GM19452 (cell line): ENCODE results near the gene LUZP1.
"Not testable (repeated sequence)": the region's sequence is repeated elsewhere in the genome, so short reads cannot be mapped to it uniquely, and the experiment has no call there.

ENCODE experiments used
- ATAC-seq: cut with Tn5 transposase; IDR thresholded peaks from one replicate; pipeline ENCODE4 v1.9.1; 2021; ENCODE audit not compliant: unreplicated experiment

Gene LUZP1

GRCh38 chr1:23188936-23189452 is 20.3 kb upstream of the LUZP1 start:
- not testable (repeated sequence) for ATAC-seq

DNA sequence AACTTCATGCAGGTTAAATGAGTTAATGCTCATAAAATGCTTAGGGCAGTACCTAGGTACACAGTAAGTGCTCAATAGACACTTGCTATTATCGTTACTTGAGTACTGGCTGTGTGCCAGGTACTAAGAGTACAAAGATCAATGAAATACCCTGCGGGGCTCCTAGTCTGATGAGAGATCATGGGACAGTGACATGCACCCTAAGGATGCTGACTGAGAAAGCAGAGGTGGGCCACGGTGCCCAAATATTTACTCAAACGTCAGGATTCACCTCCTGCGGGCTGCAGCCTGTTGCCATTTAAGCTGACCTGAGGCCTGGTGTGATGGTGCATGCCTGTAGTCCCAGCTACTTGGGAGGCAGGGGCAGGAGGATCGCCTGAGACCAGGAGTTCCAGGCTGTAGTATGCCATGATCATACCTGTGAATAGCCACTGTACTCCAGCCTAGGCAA is 19.8 kb upstream of the LUZP1 start:
- ATAC-seq = no peak

GRCh38 chr1:23187637-23188036 is 19.0 kb upstream of the LUZP1 start:
- no peak for ATAC-seq

GRCh38 chr1:23185381-23185780 is 16.7 kb upstream of the LUZP1 start:
- ATAC-seq = no peak

DNA sequence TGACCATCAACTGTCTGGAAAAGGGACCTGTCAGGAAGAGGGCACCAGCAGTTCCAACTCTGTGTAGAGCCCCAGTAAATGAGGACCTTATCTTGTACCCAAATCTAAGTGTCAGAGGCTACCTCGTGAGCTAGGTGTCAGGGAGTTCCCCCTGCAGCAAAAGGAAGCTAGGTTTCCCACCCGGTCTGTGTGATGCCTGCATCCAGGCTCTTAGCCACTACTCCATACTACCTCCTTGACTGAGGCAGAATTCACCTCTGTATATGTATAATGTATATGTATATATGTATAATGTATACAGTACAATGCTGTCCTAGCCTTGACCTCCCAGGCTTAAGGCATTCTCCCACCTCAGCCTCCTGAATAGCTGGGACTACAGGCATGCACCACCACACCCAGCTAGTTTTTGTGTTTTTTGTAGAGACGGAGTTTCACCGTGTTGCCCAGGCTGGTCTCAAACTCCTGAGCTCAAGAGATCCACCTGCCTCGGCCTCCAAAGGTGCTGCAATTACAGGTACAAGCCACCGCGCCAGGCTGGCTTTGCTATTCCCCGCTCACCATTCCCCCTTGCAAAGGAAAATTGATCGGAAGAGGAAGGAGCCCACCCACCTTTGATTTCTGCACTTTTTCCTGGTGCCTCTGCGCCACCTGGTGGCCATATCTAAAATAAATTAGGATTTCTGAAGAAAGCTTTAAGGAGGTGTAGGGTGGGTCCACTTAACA is 15.7 kb upstream of the LUZP1 start:
- ATAC-seq = no peak

DNA sequence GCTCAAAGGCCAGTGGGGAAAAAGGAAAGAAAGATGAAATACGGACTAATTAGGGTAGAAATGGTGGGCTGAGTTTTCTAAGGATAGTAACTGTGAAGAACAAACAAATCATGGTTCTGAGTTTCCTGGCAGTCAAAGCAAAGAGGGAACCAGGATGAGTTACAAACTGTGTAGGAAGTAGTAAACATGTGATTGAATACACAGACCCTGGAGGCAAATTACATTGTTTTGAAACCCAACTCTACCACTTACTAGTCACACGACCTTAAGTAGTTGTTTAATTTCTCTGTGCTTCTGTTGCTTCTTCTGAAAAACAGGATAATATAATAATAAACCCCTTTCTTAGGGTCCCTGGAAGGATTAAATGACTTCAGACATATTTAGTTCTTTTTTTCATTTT is 11.2 kb upstream of the LUZP1 start:
- ATAC-seq = no peak

DNA sequence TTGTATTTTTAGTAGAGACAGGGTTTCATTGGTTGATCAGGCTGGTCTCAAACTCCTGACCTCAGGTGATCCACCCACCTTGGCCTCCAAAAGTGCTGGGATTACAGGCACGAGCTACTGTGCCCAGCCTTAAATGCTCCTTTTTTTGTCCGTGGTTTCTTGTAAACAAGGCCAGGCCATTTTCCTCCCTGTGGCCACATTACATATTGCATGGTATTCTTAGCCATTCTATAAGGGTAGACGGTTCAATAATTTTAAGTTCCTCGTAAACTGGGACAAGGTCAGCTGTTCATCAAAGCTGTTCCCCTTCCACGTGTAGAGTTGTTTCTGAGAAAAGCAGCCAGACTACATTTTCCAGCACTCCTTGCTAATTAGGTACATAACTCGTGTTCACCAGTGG is 10.3 kb upstream of the LUZP1 start:
- ATAC-seq = no peak

GRCh38 chr1:23178414-23178813 is 9.8 kb upstream of the LUZP1 start:
- no peak for ATAC-seq

DNA sequence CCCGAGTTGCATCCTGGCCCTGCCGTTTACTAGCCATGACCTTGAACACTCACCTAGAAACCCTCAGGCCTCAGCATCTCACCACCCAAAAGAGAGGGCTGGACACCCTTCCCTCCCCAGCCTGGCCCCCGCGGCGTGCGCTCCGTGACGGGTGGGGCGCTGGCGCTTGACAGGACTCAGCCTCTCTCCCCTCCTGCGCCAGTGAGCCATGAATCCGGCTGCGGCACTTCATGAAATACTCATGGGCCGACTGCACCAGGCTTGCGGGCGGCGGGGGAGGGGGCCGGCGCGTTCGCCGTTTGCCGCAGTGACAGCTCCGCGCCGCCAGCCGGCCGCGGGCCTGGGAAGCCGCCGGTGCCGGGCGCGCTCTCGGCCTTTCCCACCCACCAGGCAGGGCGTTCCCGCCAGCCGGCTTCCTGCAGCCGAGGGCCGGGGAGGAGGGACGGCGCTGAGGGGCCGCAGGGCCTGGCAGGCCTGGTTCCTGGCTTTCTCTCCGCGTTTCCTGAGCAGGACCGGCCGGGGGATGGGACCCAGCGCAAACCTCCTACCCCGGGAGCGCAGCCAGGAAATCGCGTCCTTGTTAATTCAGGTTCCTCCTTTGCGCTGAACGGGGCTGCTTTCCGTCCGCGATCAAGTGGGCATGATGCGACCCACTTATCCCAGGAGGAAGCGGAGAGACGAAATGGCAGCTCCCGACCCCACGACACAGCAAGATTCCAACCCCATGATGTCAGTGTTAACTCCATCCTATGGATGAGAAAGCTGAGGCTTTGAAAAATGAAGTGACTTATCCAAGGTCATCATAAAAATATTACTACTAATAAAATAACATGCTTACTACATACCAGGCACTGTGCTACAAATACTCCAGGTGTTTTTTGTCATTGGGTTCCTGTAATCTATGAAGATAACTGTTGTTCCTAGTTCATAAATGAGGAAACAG is 9.1 kb upstream of the LUZP1 start:
- peak; percentile 69 for ATAC-seq

DNA sequence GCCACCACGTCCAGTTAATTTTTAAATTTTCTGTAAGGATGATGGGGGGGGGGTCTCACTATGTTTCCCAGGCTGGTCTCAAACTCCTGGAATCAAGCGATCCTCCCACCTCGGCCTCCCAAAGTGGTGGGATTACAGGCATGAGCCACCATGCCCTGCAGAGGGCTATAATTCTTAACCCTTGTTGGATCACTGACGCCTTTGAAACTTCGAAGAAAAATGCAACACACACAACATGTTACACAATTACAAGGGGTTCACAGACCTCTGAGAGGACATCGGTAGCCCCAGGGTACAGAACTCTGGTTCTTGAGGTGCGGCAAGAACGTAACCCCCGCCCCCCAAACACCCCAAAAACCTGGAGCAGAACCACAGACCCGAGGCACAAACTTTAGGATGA is 8.4 kb upstream of the LUZP1 start:
- ATAC-seq = no peak

- no peak for ATAC-seq
Measured at GRCh38 chr1:23174426-23175110, 5.9 kb upstream of the LUZP1 start.

DNA sequence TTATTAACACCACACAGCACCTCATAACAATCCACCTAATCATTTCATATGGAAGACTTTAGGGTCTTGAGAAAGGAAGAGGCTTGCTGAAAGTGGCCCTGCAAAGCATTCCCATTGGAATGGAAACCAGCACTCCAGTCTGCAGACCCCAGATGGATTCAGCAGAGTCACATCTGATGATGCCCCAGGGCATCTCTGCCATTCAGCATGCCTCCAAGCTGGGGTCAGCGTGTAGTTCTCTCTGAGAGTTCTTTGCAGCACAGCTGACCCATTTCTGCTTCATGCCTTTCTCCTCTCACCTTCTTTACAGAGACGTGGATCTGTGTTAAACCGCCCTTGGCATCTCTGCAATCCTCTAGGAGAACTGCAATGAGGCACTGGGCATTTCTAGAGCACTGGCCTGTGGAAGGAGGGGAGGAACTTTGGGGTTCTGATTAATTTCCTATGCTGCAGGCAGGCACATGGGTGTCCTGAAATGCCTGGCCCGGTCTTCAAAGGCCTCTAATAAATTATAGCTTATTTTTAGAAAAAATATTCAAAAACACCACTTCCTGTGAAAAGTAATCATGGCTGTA is 2.6 kb upstream of the LUZP1 start:
- no peak for ATAC-seq

GRCh38 chr1:23169727-23170335 is 1.2 kb upstream of the LUZP1 start:
- ATAC-seq = no peak

DNA sequence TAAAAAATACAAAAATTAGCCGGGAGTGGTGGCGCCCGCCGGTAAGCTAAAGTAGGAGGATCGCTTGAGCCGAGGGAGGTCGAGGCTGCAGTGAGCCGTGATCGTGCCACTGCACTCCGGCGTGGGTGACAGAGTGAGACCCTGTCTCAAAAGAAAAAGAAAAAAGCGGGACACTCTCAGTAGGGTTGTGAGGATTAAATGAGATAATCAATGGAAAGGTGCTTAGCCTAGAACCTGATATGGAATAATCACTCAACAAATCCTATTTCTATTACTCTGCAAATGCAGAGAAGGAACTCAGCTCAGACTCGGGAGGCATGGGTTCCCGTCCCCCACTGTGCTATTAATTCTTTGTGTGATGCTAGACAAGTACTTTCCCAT is 529 bp upstream of the LUZP1 start:
- ATAC-seq = no peak

DNA sequence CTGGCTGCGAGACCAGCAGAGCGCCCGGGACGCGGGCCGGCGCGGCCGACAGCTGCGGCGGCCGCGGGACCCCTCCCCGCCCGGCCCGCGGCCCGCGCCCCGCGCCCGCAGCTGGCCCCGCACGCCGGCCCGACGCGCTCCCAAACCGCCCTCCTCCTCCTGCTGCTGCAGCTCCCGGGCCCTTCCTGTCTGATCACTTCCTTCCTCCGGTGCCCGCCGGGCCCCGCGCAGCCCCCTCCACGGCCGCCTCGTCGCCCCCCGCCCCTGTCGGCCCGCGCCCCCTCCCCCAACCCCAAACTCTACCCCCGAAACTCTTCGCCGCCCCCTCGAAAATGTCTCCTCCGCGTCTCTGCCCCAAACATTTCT is 594 bp downstream of the LUZP1 start:
- no peak for ATAC-seq

GRCh38 chr1:23167353-23168078 is 1.1 kb downstream of the LUZP1 start:
- no peak for ATAC-seq

GRCh38 chr1:23166854-23167253 is 1.8 kb downstream of the LUZP1 start:
- no peak for ATAC-seq

DNA sequence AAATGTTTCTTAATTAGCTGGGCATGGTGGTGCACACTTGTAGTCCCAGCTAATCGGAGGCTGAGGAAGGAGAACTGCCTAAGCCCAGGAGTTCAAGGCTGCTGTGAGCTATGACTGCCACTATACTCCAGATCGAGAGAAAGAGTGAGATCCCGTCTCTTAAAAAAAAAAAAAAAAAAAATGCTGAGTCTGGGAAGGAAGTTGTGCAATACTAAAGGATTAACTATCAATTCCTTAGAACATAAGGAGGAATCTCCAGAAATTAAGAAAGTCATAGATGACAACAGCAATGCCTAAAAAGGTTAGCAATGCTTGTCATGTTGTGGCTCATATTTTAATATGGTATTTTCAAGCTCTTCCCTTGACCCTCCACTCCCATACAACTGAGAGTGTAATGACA is 5.3 kb downstream of the LUZP1 start:
- no peak for ATAC-seq

DNA sequence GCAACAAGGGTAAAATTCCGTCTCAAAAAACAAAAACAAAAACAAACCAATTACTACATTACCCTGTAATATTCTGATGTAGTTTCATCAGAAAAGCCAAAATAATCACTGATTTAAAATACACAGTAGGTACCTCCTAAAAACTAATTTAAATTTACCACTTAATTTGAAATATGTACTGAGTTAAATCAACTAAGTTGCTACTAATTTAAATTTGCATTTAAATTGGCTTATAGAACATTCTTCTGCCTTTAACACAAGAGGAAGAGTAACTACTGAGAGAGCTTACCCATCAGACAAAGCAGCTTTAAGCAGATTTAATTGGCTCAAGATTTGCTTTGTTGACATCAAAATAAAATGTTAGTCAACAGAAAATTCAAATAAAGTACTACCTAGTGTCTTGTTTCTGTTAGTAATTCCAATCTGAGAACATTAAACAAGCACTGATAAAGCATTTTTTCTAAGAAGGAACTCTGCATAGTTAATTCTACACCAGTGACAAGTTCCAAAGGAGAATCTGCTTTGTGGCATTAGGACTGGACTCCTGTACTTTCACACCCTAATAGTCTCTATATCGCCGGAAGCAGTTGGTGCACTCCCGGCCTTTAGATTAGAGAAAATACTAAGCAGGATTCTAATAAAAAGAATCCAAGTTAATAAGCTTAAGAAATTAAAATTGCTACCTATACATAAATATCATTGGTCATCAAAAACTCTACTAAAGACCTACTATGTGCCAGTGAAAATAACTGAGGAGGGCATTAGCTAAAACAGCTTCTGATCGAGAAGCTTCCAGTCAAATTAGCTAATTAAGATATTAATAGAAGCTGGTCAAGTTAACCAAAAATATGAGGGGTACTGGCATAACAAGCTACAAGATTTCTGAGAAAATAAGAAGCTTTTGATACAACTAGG is 8.4 kb downstream of the LUZP1 start:
- ATAC-seq = no peak
